Muscle layer of colon (tissue), 2 donors: ENCODE results near the gene UHMK1.
"Not testable (repeated sequence)": the region's sequence is repeated elsewhere in the genome, so short reads cannot be mapped to it uniquely, and the experiment has no call there.

Experiments used
- H3K27ac ChIP-seq: one replicate; pipeline ENCODE4 v1.7.0; 2013; ENCODE audit warnings: low read depth, mild to moderate bottlenecking, low read length, moderate library complexity
- H3K27me3 ChIP-seq, 2 donors: one replicate each; pipeline ENCODE4 v1.7.0; 2013; ENCODE audit warnings: low read length in 2 of 2, mild to moderate bottlenecking in 2 of 2; ENCODE audit not compliant: insufficient read depth in 2 of 2, control insufficient read depth in 1 of 2
- H3K36me3 ChIP-seq: one replicate; pipeline ENCODE4 v1.7.0; 2013; ENCODE audit warnings: mild to moderate bottlenecking, low read length; ENCODE audit not compliant: insufficient read depth
- H3K4me1 ChIP-seq: one replicate; pipeline ENCODE4 v1.7.0; 2013; ENCODE audit warnings: mild to moderate bottlenecking, low read length; ENCODE audit not compliant: insufficient read depth
- H3K4me3 ChIP-seq, 2 donors: one replicate each; pipeline ENCODE4 v1.7.0; 2013; ENCODE audit warnings: low read length in 2 of 2, low read depth in 1 of 2, mild to moderate bottlenecking in 1 of 2, moderate library complexity in 1 of 2
- H3K9ac ChIP-seq: one replicate; pipeline ENCODE4 v1.7.0; 2013; ENCODE audit warnings: low read length
- H3K9me3 ChIP-seq: one replicate; pipeline ENCODE4 v1.7.0; 2013; ENCODE audit warnings: mild to moderate bottlenecking, low read length
- donor health status: abdominal sarcoma.
- donor health status: Adenocarcinoma of cecum.

Gene UHMK1

GRCh38 chr1:162476620-162477019 is 21.0 kb upstream of the UHMK1 start:
- H3K4me1 ChIP-seq: no peaks in the 10 kb centered on the region

DNA sequence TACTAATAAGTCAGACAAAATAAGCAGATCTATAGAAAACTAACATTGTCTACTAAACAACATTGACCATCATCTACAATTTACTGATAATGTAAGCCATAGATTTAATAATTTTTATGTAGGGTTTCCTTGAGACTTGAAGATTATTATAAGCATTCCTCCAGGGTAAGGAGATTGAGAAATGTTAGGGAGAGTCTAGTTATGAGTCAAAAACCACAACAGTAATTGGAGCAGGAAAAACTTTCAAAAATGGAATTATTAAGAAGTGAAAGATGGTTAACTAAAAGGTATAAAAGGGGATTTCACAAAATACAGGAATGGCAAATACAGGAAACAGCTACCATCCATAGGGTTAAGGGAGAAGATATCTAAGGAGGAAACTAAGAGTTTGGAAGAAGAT is 12.4 kb upstream of the UHMK1 start:
- no peak overlapping the region for H3K27ac ChIP-seq
- H3K9ac ChIP-seq: no peak overlapping the region
- H3K4me1 ChIP-seq: no peaks in the 10 kb centered on the region
- H3K36me3 ChIP-seq: no peaks in the 10 kb centered on the region
- no peaks in the 10 kb centered on the region for H3K27me3 ChIP-seq
- H3K9me3 ChIP-seq: no peaks in the 10 kb centered on the region
- H3K4me3 ChIP-seq: no peak overlapping the region

More at GRCh38 chr1:162476620-162477019, 21.0 kb upstream of the UHMK1 start:
- H3K27me3 ChIP-seq: no peaks in the 10 kb centered on the region
- H3K9me3 ChIP-seq: no peaks in the 10 kb centered on the region
- no peak overlapping the region for H3K4me3 ChIP-seq
- no peaks in the 10 kb centered on the region for H3K36me3 ChIP-seq
- H3K9ac ChIP-seq: no peak overlapping the region
- H3K27ac ChIP-seq: no peak overlapping the region

- H3K36me3 ChIP-seq: no peaks in the 10 kb centered on the region
- H3K9ac ChIP-seq: no peak overlapping the region
- no peaks in the 10 kb centered on the region for H3K27me3 ChIP-seq
- no peak overlapping the region for H3K27ac ChIP-seq
- H3K9me3 ChIP-seq: no peaks in the 10 kb centered on the region
- no peak overlapping the region for H3K4me3 ChIP-seq
- H3K4me1 ChIP-seq: no peaks in the 10 kb centered on the region
These were observed 10.4 kb upstream of the UHMK1 start for GRCh38 chr1:162487241-162487640.

DNA sequence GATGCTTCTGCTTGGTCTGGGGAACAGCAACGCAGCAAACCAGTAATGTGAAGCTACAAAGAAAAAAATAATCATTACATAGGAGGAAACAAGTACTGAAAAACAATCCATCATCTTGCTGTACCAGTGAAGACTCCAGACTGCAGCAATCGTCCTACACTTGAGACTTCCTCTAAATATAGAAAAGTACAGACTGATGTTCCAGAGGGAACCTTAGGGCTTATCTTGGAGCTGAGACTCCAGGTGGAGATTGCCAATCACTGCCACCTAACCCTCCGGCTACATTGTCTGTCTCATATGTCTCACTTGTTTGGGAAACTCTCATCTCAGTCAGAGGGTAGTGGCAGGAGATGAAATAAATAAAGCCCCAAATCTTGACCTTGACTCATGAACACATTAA is 9.4 kb upstream of the UHMK1 start:
- H3K4me3 ChIP-seq: no peak overlapping the region
- no peak overlapping the region for H3K9ac ChIP-seq
- no peaks in the 10 kb centered on the region for H3K27me3 ChIP-seq
- H3K36me3 ChIP-seq: no peaks in the 10 kb centered on the region
- H3K9me3 ChIP-seq: no peaks in the 10 kb centered on the region
- no peak overlapping the region for H3K27ac ChIP-seq
- no peaks in the 10 kb centered on the region for H3K4me1 ChIP-seq

- H3K27me3 ChIP-seq, H3K9ac ChIP-seq, H3K36me3 ChIP-seq, H3K4me3 ChIP-seq, H3K27ac ChIP-seq, H3K9me3 ChIP-seq: not testable (repeated sequence)
- H3K4me1 ChIP-seq: peaks cover 25% of the 10 kb centered on the region
These were observed 1.9 kb upstream of the UHMK1 start for GRCh38 chr1:162495531-162496233.

DNA sequence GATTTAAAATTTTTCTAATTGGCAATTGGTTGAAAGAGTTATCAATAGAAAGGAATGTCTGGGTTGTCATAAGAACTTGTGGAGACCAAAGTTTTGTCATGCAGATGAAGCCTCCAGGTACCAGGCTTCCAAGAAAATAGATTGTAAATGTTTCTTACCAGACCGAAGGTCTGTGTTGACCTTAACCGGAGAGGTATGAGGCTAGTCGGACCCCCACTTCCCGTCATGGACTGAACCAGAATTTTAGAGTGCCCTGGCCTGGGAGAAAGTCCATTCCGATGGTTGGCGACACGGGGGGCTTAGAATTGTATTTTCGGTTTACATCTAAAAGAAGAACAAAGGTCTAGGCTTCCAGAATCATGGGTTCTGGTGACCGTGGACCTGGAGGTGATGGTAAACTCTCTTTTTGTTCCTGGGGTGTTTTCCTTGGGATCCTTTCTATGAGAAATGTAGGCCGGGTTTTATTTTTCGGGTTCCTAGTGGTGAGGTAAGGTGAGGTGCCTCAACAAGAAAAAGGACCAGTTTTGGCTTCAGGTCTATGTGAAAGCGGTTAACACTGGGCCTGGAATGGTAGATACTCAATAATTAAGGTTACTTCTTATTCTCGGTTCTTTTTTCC is 405 bp upstream of the UHMK1 start:
- H3K9me3 ChIP-seq: no peaks in the 10 kb centered on the region
- H3K27me3 ChIP-seq: no peaks in the 10 kb centered on the region
- H3K9ac ChIP-seq: peak overlapping the region; percentile 83
- H3K4me1 ChIP-seq: peaks cover 25% of the 10 kb centered on the region
- peak overlapping the region; percentile 89 for H3K27ac ChIP-seq
- H3K4me3 ChIP-seq: peak overlapping the region; percentile 72 to 73
- peaks cover 14% of the 10 kb centered on the region for H3K36me3 ChIP-seq

GRCh38 chr1:162498496-162498810 is 835 bp downstream of the UHMK1 start:
- Histone ChIP-seq H3K4me3 (peak overlapping the region; percentile 72 to 73), H3K9me3 (no peaks in the 10 kb centered on the region), H3K4me1 (peaks cover 25% of the 10 kb centered on the region), H3K9ac (peak overlapping the region; percentile 83), H3K36me3 (peaks cover 26% of the 10 kb centered on the region), H3K27ac (no peak overlapping the region), H3K27me3 (no peaks in the 10 kb centered on the region)

DNA sequence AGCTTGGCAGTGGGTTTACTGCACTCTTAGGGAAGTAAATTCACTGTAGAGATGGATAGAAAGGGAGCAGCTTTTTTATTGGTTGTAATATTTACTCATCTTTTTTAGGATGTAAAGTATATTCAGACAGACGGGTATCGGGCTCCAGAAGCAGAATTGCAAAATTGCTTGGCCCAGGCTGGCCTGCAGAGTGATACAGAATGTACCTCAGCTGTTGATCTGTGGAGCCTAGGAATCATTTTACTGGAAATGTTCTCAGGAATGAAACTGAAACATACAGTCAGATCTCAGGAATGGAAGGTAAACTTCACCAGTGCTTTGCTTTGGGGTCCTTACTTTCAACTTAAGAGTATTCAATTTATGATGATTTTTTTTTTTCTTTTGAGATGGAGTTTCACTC is 3.2 kb downstream of the UHMK1 start:
- peaks cover 25% of the 10 kb centered on the region for H3K4me1 ChIP-seq
- no peak overlapping the region for H3K4me3 ChIP-seq
- peaks cover 29% of the 10 kb centered on the region for H3K36me3 ChIP-seq
- H3K9me3 ChIP-seq: no peaks in the 10 kb centered on the region
- H3K27me3 ChIP-seq: no peaks in the 10 kb centered on the region
- H3K27ac ChIP-seq: no peak overlapping the region
- no peak overlapping the region for H3K9ac ChIP-seq

GRCh38 chr1:162502077-162502476 is 4.5 kb downstream of the UHMK1 start:
- no peaks in the 10 kb centered on the region for H3K27me3 ChIP-seq

DNA sequence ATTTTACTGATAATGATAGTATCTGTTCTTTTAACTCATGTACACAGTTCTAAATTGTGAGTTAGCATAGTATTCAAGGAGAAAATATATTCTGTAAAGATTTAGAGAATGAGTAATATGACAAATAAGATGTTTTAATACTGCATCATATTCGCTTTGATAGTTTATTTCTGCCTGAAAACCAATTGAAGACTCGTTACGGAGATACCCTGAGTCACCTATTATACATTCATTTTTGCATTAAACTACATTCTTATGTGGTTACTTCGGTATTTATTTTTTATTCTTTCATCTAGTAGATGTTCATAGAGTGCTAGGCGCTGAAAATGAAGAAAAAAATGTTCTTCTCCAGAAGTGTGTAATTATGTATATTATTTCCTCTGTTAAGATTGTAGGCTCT is 5.3 kb downstream of the UHMK1 start:
- no peak overlapping the region for H3K4me3 ChIP-seq
- H3K9me3 ChIP-seq: no peaks in the 10 kb centered on the region
- peaks cover 19% of the 10 kb centered on the region for H3K4me1 ChIP-seq
- no peak overlapping the region for H3K27ac ChIP-seq
- H3K27me3 ChIP-seq: no peaks in the 10 kb centered on the region
- H3K9ac ChIP-seq: no peak overlapping the region
- H3K36me3 ChIP-seq: peaks cover 29% of the 10 kb centered on the region

More at GRCh38 chr1:162502077-162502476, 4.5 kb downstream of the UHMK1 start:
- H3K9me3 ChIP-seq: no peaks in the 10 kb centered on the region
- no peak overlapping the region for H3K4me3 ChIP-seq
- no peak overlapping the region for H3K9ac ChIP-seq
- peaks cover 22% of the 10 kb centered on the region for H3K4me1 ChIP-seq
- H3K36me3 ChIP-seq: peaks cover 29% of the 10 kb centered on the region
- no peak overlapping the region for H3K27ac ChIP-seq

GRCh38 chr1:162527314-162527713 is 29.7 kb downstream of the UHMK1 start:
- Histone ChIP-seq H3K9ac (no peak overlapping the region), H3K27me3 (no peaks in the 10 kb centered on the region), H3K4me3 (no peak overlapping the region), H3K4me1 (no peaks in the 10 kb centered on the region), H3K27ac (no peak overlapping the region), H3K36me3 (peaks cover 29% of the 10 kb centered on the region), H3K9me3 (no peaks in the 10 kb centered on the region)
